Left renal pelvis (tissue), 4 donors: ENCODE measurements around the gene SBF2. TPM values are rescaled to one million over a fixed set of nuclear protein-coding genes. Genes with fewer than 3 reads are reported as not detected.
"Not testable (repeated sequence)": the region's sequence is repeated elsewhere in the genome, so short reads cannot be mapped to it uniquely, and the experiment has no call there.

ENCODE experiments used
- DNase-seq, 4 donors: peaks; one replicate each; pipeline ENCODE4 v3.0.0-alpha.2; 2013; ENCODE audit warnings: low read depth in 4 of 4, low spot score in 3 of 4
- polyA plus RNA-seq, 4 donors: library from polyadenylated mRNA; unstranded; fragments of 120-200 nt; gene quantifications; one replicate each; pipeline ENCODE4 v1.2.1, GENCODE V29; 2013; ENCODE audit not compliant: insufficient read length in 4 of 4

Gene SBF2
- polyA plus RNA-seq, 4 donors, result 43.2 to 51.3 (median 49.2) TPM

DNA sequence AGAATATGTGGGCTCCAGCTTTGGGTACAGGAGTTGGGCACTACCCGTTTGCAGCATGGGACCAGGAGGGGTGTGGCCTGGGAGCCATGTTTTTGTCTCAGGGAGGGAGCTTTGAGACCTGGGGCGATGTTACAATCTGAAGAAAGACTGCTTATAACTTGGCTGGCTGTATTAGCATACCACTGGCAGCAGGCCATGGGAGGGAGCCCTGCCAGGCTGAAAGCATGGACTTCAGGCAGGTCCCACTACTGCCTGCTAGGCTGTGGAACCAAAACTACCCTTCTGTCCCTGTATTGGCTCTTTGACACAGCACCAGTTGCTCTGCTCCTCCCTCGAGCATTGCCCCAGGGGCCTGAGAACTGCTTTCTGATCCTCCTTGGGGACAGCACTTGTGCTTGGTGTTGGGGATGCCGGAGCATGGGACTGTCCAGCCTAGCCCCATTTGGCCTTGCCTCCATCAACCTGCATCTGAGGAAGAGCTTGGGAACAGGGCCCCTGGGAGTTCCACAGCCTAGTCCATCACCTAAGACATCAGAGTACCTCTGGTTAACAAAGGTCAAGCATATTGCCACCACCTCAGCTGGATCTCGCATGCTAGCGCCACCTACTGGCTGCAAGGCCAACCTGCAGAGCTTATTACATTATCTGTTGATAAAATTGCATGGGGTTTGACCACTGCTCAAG is 217.4 kb downstream of the SBF2 start:
- DNase-seq, result no peak

DNA sequence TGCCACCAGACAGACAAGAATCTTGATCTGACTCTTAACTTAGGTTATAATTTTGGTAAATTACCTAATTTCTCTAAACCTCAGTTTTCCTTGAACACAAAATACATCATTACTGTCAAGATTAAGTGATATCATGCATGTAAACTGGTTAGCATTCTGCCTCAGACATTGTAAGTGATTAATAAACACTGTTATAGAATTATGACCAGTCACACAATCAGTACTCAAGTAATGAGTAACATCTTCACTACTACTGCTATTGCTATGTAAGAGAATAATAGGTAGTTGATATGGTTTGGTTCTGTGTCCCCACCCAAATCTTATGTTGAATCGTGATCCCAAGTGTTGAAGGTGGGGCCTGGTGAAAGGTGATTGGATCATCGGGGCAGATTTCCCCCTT is 218.9 kb downstream of the SBF2 start:
- DNase-seq, result no peak

DNA sequence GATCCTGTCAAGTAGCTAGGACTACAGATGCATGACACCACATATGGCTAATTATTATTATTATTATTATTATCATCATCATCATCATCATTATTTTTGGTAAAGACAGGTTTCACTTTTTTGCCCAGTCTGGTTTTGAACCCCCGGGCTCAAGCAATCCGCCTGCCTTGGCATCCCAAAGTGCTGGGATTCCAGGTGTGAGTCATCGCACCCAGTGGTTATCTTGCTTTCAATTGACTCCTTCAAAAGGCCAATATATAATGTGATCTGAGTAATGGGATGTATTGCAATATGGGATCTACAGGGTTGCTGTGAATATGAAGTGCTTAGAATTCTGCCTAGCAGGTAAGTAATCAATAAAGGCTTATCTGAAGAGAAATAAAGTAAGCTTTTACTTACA is 221.2 kb downstream of the SBF2 start:
- no peak for DNase-seq

DNA sequence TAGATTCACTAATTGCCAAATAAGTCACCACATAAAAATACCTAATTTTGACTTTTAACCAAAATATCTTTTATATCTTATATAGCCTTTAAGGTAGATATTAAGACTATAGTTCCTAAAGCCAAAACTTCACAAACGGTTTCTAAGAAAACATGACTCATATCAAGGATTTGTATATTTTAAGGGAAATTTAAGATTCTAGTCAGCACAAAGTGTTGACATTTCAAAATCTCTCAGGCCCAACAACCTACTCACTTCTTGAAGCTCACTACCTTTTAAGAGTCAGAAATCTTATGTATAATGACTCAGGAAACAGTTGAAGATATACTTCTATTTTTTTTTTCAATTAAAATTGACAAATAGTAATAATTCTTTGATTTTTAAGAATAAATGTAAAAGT is 221.9 kb downstream of the SBF2 start:
- no peak for DNase-seq

DNA sequence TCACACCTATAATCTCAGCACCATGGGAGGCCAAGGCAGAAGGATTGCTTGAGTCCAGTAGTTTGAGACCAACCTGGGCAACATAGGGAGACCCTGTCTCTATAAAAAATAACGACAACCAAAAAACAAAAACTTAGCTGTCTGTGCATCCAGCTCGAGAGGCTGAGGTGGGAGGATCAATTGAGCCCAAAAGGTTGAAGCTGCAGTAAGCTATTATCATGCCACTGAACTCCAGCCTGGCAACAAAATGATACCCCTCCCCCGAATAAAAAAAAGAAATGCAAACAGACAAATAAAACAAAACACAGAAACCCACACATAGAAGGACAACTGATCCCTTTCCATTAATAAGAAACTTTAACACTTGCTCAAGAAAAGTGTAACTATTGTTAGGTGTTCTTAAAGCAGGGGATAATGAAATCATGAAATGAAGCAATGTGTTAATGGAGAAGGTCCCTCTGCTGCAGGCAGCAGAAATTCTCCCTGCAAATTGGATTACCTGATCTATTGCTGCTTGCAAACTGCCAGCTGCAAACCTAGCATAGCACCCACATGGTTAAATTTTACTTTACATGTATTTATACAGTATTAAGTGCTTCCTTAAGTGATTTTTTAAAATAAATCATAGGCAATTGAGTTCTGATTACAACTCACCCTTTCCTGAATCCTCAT is 226.3 kb downstream of the SBF2 start:
- DNase-seq, result no peak

DNA sequence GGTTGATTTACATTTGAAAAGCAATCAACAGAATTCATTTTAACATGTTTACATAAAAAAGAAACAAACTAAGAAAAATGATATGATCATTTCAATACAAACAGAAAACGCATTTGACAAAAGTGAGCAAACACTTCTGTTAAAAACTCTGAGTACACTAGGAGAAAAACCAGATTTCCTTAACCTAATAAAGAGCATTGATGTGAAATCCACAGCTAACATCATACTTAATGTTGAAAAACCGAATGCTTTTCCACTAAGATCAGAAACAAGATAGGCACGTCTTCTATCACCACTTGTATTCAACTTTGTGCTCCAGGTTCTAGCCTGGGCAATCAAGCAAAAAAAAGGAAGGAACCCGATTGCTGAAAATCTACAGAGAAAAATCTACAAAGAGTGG is 227.6 kb downstream of the SBF2 start:
- no peak for DNase-seq

DNA sequence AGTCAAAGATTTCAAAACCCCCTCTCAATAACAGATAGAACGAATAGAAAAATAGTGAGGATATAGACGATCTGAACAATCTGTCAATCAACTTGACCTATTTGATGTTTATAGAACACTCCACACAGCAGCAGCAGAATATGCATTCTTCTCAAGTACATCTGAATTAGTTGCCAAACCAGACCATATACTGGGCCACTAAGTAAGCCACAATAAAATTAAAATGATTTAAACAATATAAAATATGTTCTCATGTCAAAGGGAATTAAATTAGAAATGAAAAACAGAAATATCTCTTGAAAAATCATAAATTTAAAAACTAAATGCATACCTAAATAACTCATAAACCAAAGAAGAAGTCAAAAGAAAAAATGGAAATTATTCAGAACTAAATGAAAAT is 229.2 kb downstream of the SBF2 start:
- no peak for DNase-seq

DNA sequence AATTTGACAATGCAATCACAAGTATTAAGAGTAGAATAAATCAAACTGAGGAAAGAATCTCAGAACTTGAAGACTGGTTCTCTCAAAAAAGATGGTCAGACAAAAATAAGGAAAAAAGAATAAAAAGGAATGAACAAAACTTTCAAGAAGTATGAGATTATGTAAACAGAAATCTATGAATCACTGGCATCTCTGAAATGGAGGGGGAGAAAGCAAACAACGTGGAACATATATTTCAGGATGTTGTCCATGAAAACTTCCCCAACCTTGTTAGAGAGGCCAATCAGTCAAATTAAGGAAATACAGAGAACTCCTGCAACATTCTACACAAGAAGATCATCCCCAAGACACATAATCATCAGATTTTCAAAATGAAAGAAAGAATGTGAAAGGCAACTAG is 235.7 kb downstream of the SBF2 start:
- no peak for DNase-seq

DNA sequence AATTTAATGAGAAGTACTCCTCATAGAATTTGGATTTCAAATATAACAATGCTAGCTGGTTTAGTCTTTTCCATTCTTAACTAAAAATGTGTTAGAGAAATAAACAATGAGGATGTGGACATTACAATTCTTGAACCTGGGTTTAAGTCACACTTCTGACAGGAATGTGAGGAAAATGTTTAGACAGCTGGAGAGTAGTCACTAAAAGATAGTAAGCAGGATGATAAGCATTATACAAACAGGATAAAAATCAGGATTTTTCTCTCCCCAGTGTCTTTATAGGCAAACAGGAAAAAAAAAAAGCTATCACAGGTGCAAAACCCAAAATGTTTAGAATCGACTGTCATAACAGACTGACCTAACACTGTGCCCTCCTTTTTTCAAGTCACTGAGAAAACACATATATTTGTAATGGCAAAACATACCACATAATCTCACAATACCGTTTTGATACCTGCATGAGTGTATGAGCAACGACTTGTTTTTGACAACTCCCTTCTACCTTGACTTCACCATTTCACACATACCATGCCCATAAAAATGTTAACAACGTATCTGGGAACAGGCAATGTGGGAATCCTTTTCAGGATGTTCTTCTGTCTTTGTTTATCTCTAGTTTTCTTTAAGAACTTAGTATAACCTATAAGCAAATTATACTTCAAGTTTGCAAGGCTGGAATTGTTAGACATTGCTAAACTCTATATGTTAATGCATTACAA is 242.0 kb downstream of the SBF2 start:
- no peak for DNase-seq

DNA sequence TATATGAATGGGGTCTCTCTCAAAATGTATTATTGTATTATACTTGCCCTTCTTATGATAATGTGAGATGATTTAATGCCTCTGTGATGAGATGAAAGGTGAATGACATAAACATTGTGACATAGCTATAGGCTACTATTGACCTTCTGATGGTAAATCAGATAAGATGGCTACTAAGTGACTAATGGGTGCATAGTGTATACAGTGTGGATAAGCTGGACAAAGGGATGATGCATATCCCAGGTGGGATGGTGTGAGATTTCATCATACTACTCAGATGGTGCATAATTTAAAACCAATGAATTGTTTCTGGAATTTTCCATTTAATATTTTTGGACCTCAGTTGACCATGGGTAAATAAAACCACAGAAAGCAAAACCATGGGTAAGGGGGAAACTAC is 243.5 kb downstream of the SBF2 start:
- no peak for DNase-seq

DNA sequence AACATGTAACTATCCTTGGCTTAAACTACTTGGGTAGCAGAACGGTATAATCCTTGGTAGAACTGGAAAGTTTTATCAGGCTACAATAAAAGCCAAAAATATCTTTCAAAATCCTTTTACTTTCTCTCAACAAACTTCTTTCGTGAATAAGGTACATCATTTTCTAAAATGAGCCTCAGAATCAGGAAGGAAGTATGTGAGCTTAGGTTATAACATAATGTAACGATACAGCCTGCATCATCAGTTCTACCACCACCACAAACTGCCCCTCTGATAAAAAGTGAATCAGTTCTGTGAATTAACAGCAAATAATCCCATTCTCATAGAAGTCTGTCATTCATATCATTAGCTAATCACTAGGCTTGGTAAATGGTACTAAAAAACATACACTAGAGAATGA is 244.3 kb downstream of the SBF2 start:
- no peak for DNase-seq

DNA sequence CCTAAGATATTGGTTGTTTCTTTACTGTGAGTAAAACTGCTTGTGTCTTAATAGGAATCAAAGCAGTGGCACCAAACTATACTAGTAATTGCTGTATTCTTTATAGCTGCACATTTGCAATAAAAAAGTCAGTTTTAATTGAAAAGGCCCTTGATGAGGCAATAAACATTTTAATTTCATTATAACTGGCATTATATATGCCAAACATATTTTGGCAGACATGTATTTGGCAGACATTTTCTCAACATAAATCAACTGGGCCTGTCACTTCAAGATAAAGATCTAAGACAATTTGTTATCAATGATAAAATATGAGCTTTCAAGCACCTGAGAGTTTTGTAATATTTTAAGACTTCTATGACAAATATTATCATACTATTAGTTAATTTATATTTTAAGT is 245.7 kb downstream of the SBF2 start:
- DNase-seq, result no peak

DNA sequence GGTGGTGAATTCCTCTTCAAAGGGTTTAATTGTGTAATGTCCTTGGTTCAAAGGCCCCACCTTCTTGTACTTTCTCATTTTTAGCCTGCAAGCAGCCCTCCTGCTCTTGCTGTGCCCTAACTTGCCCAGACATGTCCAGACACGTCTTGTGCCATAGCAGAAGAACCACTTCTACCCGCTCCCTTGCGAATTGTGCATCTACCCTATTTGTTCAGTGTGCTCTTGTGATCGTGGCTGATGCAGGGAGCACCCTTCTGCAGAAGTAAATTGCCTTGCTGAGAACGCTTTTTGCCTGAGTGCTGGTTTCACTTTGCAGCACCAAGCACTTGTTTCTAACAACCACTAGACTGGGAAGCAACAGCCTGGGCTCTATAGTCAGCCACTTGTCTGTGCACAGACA is 249.4 kb downstream of the SBF2 start:
- no peak for DNase-seq

DNA sequence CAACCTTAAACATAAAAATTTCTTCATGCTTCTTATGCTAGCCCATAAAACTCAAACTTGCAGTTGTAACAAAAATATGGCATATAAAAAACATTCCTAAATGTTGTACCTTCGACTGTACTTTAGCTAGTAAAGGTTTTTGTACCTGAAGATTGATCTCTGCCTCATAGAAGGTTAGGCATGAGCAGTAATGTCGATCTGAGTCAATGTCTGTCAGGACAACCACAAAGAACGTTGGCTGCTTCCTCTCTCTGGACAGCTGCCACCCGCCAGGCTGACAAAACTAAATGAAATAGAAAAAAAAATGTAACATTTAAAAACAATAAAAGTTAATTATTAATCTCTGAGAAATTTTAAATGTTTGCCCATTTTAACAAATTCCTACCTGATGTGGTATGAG is 251.3 kb downstream of the SBF2 start:
- no peak for DNase-seq

DNA sequence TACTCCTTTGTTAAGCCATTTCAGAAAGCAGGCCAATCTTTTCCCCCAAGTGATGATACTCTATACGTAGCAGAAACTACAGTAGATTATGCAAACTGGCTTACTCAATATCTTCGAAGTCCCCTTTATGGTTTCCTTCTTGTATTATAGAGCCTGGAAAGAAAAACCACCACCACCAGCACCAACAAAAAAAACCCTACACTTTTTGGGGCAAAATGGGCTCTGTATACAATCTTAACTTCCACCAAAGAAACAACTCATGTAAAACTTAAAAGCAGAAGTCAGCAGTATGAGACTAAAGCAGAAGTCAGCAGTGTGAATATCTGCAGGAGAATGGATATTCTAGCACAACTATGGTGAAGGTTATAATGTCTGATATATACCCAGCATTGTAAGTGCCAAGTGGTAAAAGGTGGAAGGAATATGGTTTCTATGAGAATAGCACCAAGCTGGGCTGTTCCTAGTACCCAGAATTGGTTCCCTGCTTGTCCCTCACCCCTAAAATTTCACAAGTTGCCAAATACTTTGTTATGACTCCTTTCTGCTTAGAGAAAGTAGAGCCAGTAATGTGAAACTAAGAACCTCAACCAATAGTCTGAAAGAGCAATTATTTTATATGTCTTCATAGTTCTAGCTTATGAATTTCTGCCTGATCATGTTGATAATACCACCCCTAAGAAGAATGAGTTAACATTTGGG is 252.1 kb downstream of the SBF2 start:
- no peak for DNase-seq

DNA sequence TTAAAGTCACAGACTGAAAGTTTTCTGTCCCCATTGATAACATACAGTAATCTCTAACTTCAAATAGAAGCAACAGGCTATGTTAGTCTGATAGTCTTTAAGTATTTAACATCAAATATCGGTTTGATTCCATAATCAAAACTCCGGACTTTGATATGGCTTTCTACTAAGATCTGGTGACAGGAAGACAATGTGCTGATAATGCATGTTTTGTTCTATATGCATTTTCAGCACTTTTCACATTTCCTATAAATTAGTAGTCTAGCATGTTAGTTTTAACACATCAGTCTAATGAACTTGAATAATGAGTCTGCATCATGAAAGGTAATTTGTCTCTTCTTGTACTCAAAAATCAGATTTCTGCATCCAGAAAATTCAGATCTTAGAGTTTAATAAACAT is 252.7 kb downstream of the SBF2 start:
- DNase-seq, result no peak

DNA sequence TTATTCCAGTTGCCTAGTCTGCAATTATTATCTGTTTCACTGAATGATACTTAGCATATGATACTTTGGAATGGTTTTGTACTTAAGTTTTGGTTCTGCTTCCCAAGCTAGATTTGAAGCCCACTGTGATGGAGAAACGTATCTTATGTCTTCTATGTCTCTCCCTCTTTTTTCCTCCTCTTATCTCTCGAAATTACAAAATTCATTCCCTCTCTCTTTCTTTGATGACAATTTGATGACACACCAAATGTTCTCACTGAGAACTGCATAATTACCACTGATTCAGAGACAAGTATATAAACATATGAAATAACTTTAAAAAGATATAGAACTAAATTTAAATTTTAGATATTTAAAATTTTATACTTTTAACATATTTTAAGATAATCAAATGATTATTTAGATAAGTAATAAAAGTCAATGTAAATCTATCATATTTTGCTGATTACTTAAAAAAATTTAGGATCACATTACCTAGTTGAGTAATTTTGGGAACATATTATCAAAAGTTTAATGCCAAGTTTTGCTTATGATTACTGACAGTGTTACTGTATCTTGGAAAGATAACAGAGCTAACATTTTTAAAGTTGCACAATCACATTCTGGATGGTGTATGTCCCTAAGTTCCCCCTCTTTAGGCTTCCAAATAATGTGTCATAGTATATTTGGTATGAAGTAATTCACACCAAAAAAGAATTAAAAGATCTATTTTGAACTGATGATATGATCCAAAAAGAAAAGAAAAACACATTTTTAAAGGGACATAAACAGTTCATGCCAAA is 255.3 kb downstream of the SBF2 start:
- DNase-seq, result no peak

DNA sequence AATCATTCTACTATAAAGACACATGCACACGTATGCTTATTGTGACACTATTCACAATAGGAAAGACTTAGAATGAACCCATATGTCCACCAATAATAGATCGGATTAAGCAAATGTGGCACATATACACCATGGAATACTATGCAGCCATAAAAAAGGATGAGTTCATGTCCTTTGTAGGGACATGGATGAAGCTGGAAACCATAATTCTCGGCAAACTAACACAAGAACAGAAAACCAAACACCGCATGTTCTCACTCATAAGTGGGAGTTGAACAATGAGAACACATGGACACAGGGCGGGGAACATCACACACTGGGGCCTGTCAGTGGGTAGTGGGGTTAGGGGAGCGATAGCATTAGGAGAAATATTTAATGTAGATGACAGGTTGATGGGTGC is 258.1 kb downstream of the SBF2 start:
- not testable (repeated sequence) for DNase-seq

DNA sequence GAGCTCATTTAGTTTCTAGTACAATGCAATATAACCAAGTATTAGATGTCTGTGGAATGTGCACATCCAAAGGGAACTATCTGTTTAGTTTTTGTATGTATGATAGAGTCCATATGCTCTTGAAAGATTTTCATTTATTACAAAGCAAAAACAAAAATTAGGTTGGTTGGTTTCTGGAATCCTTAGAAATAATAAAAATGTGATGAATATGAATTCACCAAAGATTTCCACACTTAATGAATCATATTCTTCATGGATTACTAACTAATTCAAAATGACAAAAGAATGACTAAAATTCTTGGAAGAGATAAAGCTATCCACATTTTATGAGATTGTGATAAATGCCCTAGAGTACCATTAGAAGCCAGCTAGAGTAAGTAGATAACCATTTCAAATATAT is 261.1 kb downstream of the SBF2 start:
- DNase-seq, result no peak

DNA sequence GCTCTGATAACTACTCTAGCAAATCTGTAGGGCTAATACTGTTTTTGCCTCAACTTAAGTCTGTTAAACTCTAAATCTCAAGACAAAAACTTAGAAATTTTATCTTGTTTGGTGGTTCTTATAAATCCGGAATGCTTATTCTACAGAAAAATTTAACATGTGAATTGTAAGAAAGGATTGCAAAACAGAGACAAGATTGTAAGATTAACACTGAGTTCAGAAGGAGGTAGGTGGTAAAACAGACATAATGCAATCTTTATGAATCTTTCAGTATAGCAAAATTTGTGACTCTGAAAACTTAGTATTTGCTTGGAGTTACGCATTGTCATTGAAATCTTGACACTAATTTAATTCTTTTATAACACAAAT is 263.9 kb downstream of the SBF2 start:
- DNase-seq, result no peak
